Fibroblast of skin of left biceps (primary cell): ENCODE measurements around the gene TCTA.

Source experiments
- DNase-seq, 2 experiments: peaks; one replicate each; pipeline ENCODE4 v3.0.0-alpha.2; 2013; ENCODE audit warnings: low read depth in 2 of 2

Gene TCTA

DNA sequence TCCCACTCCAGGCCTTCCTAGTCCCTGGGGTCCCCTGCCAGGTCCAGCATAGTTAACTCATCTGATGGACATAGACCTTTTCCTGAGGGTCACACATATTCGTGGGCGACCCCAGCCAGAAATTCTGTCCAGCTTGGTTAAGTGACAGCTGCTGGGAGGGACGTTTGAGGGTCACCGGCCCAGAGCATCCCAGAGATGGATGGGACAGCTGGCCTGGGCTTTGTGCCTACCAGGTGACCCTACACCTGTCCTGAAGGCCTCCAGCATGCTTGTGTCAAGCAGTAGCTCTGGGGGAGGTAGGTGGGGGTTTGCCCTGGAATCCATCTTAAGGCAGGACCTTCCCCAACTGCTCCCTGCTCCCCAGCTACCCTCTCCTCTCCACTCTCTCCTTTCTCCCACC is 48.7 kb downstream of the TCTA start:
- no peak for DNase-seq

GRCh38 chr3:49461443-49462171 is 49.4 kb downstream of the TCTA start:
- DNase-seq, result no peak

- no peak for DNase-seq
These were observed 50.0 kb downstream of the TCTA start for GRCh38 chr3:49462222-49462621.

GRCh38 chr3:49465270-49466034 is 53.2 kb downstream of the TCTA start:
- no peak for DNase-seq
